Panc1 (cell line): Measurements from ENCODE around the gene RBFOX1. TPM values are rescaled to one million over a fixed set of nuclear protein-coding genes. Genes with fewer than 3 reads are reported as not detected.

Experiments
- ATAC-seq: fragments of 200-7000 bp; cut with Tn5 transposase; 2 replicates; pipeline ENCODE4 v1.9.1; 2020; ENCODE audit warnings: mild to moderate bottlenecking, moderate library complexity
- BruUV-seq: library from RNA; stranded (reverse); fragments of 400-500 nt; replicated peaks from 2 replicates; lab custom pipeline; 2021; lab: Mats Ljungman, UMichigan
- CTCF ChIA-PET: fragments of 300-600 bp; sonication (Branson Sonifier 250); formaldehyde crosslinking; loops from one replicate; lab custom pipeline; 2022; ENCODE audit warnings: antibody characterized with exemption; lab: Charles Lee
- POLR2A ChIA-PET: fragments of 300-600 bp; sonication (Branson Sonifier 250); formaldehyde crosslinking; loops from one replicate; lab custom pipeline; 2022; ENCODE audit warnings: antibody characterized with exemption; lab: Charles Lee
- DNase-seq: peaks from one replicate; pipeline ENCODE4 v3.0.0-alpha.2; 2010; ENCODE audit warnings: low read depth, low spot score
- H3K27ac ChIP-seq: 2 replicates; pipeline ENCODE4 v1.5.1; 2011; ENCODE audit warnings: mild to moderate bottlenecking, low read length, inconsistent platforms
- H3K27me3 ChIP-seq: fragments of 200-500 bp; sonication (Bioruptor generic); 2 replicates; pipeline ENCODE4 v1.6.0; 2014; ENCODE audit warnings: low read length, inconsistent platforms; ENCODE audit not compliant: control insufficient read depth, insufficient read depth
- H3K36me3 ChIP-seq: fragments of 200-500 bp; sonication (Bioruptor generic); 2 replicates; pipeline ENCODE4 v1.5.1; 2014; ENCODE audit warnings: inconsistent platforms, mild to moderate bottlenecking, low read length, moderate library complexity; ENCODE audit not compliant: control insufficient read depth, insufficient read depth
- H3K4me1 ChIP-seq: 2 replicates; pipeline ENCODE4 v1.5.1; 2011; ENCODE audit warnings: inconsistent platforms, mild to moderate bottlenecking, low read length, moderate library complexity; ENCODE audit not compliant: control insufficient read depth, insufficient read depth
- H3K4me3 ChIP-seq, 2 experiments: 2 replicates each; pipeline ENCODE4 v1.5.1; 2011 to 2012; ENCODE audit warnings: low read depth in 2 of 2, low read length in 2 of 2, mild to moderate bottlenecking in 2 of 2, inconsistent platforms in 1 of 2, moderate library complexity in 1 of 2
- H3K9me3 ChIP-seq: fragments of 200-500 bp; sonication (Bioruptor generic); 2 replicates; pipeline ENCODE4 v1.5.1; 2014; ENCODE audit warnings: low read depth, mild to moderate bottlenecking, inconsistent platforms, low read length, moderate library complexity; ENCODE audit not compliant: control insufficient read depth, insufficient read depth
- CTCF ChIP-seq: fragments of 450-650 bp; IDR thresholded peaks from 2 replicates; pipeline ENCODE4 v1.5.1; 2017; ENCODE audit warnings: mild to moderate bottlenecking
- POLR2AphosphoS5 ChIP-seq: IDR thresholded peaks from 2 replicates; pipeline ENCODE4 v1.6.1; 2012; ENCODE audit warnings: mild to moderate bottlenecking, low read depth, low read length, moderate library complexity
- SIN3A ChIP-seq: IDR thresholded peaks from 2 replicates; pipeline ENCODE4 v1.6.1; 2012; ENCODE audit warnings: low read depth, mild to moderate bottlenecking, low read length, moderate library complexity, borderline replicate concordance; ENCODE audit not compliant: insufficient read depth
- TCF7L2 ChIP-seq: IDR thresholded peaks from 2 replicates; pipeline ENCODE4 v1.6.1; 2011; ENCODE audit warnings: mild to moderate bottlenecking, low read depth, low read length, inconsistent platforms
- in situ Hi-C: cut with HindIII; loops from 2 replicates; pipeline ENCODE4 v1.10.0; 2016; ENCODE audit warnings: low sequenced_read_pairs, low pct_unique_long_range_greater_than_20kb
- intact Hi-C: fragments of 100-400 bp; cut with micrococcal nuclease; formaldehyde crosslinking; loops from one replicate; pipeline ENCODE4 v1.10.0; 2022; ENCODE audit not compliant: unreplicated experiment
- total RNA-seq: library from RNA; stranded (reverse); gene quantifications from one replicate; pipeline ENCODE4 v1.2.1, GENCODE V29; 2021; ENCODE audit not compliant: unreplicated experiment
- TF ChIP-seq, protein P1 (sequence below), 2 experiments: IDR thresholded peaks; 2 replicates each; pipeline ENCODE4 v1.6.1; 2011 to 2012; ENCODE audit warnings: low read depth in 2 of 2, control low read depth in 1 of 2, low read length in 1 of 2, mild to moderate bottlenecking in 1 of 2, moderate library complexity in 1 of 2; ENCODE audit not compliant: insufficient read depth in 1 of 2

RBFOX1 gene
- total RNA-seq, 1 experiment from 2014 or later, result not detected

- DNase-seq (no peak), ATAC-seq (no peak)
- CTCF ChIA-PET, result no interaction called here
- no peak overlapping the region for H3K27ac ChIP-seq
- no peaks in the 10 kb centered on the region for H3K4me1 ChIP-seq
- H3K36me3 ChIP-seq, result no peaks in the 10 kb centered on the region
- in situ Hi-C loops, result no loop called here
- TF ChIP-seq CTCF (no peak), POLR2AphosphoS5 (no peak), SIN3A (no peak), TCF7L2 (no peak)
- TF ChIP-seq, protein P1, sequence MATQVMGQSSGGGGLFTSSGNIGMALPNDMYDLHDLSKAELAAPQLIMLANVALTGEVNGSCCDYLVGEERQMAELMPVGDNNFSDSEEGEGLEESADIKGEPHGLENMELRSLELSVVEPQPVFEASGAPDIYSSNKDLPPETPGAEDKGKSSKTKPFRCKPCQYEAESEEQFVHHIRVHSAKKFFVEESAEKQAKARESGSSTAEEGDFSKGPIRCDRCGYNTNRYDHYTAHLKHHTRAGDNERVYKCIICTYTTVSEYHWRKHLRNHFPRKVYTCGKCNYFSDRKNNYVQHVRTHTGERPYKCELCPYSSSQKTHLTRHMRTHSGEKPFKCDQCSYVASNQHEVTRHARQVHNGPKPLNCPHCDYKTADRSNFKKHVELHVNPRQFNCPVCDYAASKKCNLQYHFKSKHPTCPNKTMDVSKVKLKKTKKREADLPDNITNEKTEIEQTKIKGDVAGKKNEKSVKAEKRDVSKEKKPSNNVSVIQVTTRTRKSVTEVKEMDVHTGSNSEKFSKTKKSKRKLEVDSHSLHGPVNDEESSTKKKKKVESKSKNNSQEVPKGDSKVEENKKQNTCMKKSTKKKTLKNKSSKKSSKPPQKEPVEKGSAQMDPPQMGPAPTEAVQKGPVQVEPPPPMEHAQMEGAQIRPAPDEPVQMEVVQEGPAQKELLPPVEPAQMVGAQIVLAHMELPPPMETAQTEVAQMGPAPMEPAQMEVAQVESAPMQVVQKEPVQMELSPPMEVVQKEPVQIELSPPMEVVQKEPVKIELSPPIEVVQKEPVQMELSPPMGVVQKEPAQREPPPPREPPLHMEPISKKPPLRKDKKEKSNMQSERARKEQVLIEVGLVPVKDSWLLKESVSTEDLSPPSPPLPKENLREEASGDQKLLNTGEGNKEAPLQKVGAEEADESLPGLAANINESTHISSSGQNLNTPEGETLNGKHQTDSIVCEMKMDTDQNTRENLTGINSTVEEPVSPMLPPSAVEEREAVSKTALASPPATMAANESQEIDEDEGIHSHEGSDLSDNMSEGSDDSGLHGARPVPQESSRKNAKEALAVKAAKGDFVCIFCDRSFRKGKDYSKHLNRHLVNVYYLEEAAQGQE (IDR thresholded peaks at IDR 0.05; ENCODE audit: insufficient read depth in 1 of 2, low read depth in 2 of 2, low read length in 1 of 2), result no peak
- H3K9me3 ChIP-seq, result no peaks in the 10 kb centered on the region
- no peak overlapping the region for H3K4me3 ChIP-seq
- BruUV-seq, result no TSS peak
- peaks cover 7% of the 10 kb centered on the region; the same call in 1 of the 2 replicates for H3K27me3 ChIP-seq
- intact Hi-C loops, result no loop called here
- POLR2A ChIA-PET, result no interaction called here
Observed at GRCh38 chr16:7334801-7335560, 2.3 kb downstream of the RBFOX1 start.

DNA sequence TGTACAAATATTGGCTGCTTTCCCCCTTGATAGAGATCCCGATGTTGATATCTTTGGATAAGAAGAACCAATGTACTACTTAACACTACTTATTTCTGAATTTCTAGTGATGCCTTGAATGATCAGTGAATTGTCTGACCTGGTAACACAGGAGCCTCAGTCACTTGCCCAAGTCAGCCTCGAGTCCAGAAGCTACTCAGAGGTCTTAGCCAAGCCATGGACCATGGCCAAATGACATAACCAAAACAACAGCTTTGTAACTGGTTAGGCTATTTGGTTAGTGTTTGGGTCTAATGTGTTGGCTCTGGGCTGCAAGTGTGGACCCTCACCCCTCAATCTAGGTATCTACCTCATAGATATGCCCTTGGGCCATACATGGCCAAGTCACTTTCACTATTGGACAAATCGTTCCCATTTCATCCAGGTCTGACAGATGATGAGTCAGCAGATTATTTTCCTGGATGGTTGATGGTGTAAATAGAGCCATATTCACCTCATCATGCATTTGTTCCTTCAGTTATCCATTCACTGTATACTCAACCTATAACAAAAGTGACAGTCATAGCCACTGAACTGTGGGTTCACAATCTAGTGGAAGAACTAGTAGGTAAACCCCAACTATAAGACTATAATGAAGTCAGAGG lies 3.5 kb downstream of the RBFOX1 start:
- Histone ChIP-seq H3K4me1 (no peaks in the 10 kb centered on the region), H3K27me3 (peaks cover 7% of the 10 kb centered on the region; the same call in 1 of the 2 replicates), H3K4me3 (no peak overlapping the region), H3K36me3 (no peaks in the 10 kb centered on the region), H3K27ac (no peak overlapping the region), H3K9me3 (no peaks in the 10 kb centered on the region)
- POLR2A ChIA-PET, result no interaction called here
- no peak for ATAC-seq
- CTCF ChIA-PET, result no interaction called here
- no peak for DNase-seq
- TF ChIP-seq CTCF (no peak), SIN3A (no peak), POLR2AphosphoS5 (no peak), TCF7L2 (no peak)
- TF ChIP-seq, protein P1 (IDR thresholded peaks at IDR 0.05; ENCODE audit: insufficient read depth in 1 of 2, low read depth in 2 of 2, low read length in 1 of 2), result no peak
- intact Hi-C loops, result no loop called here
- no TSS peak for BruUV-seq
- in situ Hi-C loops, result no loop called here
